IMR-90 (cell line): ENCODE data around the gene WDR81. TPM values are rescaled to one million over a fixed set of nuclear protein-coding genes. Genes with fewer than 3 reads are reported as not detected.
A peak's percentile ranks its signal among the peaks of the same experiment; 100 is the strongest.

Source experiments
- ATAC-seq: fragments of 200-7000 bp; cut with Tn5 transposase; 2 replicates; pipeline ENCODE4 v1.9.1; 2020; ENCODE audit warnings: low read depth, mild to moderate bottlenecking, moderate library complexity
- BruUV-seq: library from RNA; stranded (reverse); fragments of 400-500 nt; replicated peaks from 2 replicates; lab custom pipeline; 2021; lab: Mats Ljungman, UMichigan
- CTCF ChIA-PET: fragments of 300-600 bp; formaldehyde crosslinking; extraction: SDS; loops from one replicate; lab custom pipeline; 2021; ENCODE audit warnings: antibody characterized with exemption; lab: Yijun Ruan, JAX
- POLR2A ChIA-PET: fragments of 300-600 bp; sonication (Branson Sonifier 250); formaldehyde crosslinking; loops from one replicate; lab custom pipeline; 2022; ENCODE audit warnings: antibody characterized with exemption; ENCODE audit not compliant: unreplicated experiment; lab: Charles Lee
- DNase-seq: peaks from one replicate; pipeline ENCODE4 v3.0.0; 2013
- H2AFZ ChIP-seq: replicated peaks from 2 replicates; pipeline ENCODE3; 2013; ENCODE audit warnings: low read length, mild to moderate bottlenecking; ENCODE audit not compliant: poor library complexity
- H2AK5ac ChIP-seq: 2 replicates; pipeline ENCODE4 v1.6.1; 2013; ENCODE audit warnings: low read depth, low read length, inconsistent platforms
- H2AK9ac ChIP-seq: replicated peaks from 2 replicates; pipeline ENCODE3; 2013; ENCODE audit warnings: mild to moderate bottlenecking, low read depth, low read length, moderate library complexity; ENCODE audit not compliant: poor library complexity
- H2BK120ac ChIP-seq: 2 replicates; pipeline ENCODE4 v1.6.1; 2013; ENCODE audit warnings: low read depth, low read length, inconsistent platforms
- H2BK15ac ChIP-seq: 3 replicates; pipeline ENCODE4 v1.6.1; 2013; ENCODE audit warnings: low read depth, low read length, inconsistent platforms
- H2BK20ac ChIP-seq: 2 replicates; pipeline ENCODE4 v1.6.1; 2013; ENCODE audit warnings: low read depth, mild to moderate bottlenecking, inconsistent platforms, low read length, moderate library complexity
- H2BK5ac ChIP-seq: 2 replicates; pipeline ENCODE4 v1.6.1; 2013; ENCODE audit warnings: mild to moderate bottlenecking, low read depth, low read length, inconsistent platforms; ENCODE audit not compliant: poor library complexity, severe bottlenecking
- H3K14ac ChIP-seq: replicated peaks from 2 replicates; pipeline ENCODE4 v1.6.1; 2013; ENCODE audit warnings: low read depth, low read length, inconsistent platforms
- H3K18ac ChIP-seq: 2 replicates; pipeline ENCODE4 v1.6.1; 2013; ENCODE audit warnings: low read depth, low read length, control low read depth
- H3K23ac ChIP-seq: 2 replicates; pipeline ENCODE4 v1.6.1; 2013; ENCODE audit warnings: low read depth, low read length, inconsistent platforms
- H3K27ac ChIP-seq: 2 replicates; pipeline ENCODE4 v1.5.1; 2013; ENCODE audit warnings: mild to moderate bottlenecking, control low read depth, low read length; ENCODE audit not compliant: insufficient read depth
- H3K27me3 ChIP-seq: 2 replicates; pipeline ENCODE4 v1.6.1; 2013; ENCODE audit warnings: low read length; ENCODE audit not compliant: control insufficient read depth, insufficient read depth
- H3K36me3 ChIP-seq: 2 replicates; pipeline ENCODE4 v1.6.1; 2013; ENCODE audit warnings: low read length, mixed read lengths; ENCODE audit not compliant: control insufficient read depth, insufficient read depth
- H3K4ac ChIP-seq: 2 replicates; pipeline ENCODE4 v1.6.1; 2013; ENCODE audit warnings: low read depth, low read length, inconsistent platforms
- H3K4me1 ChIP-seq: 2 replicates; pipeline ENCODE4 v1.6.1; 2013; ENCODE audit warnings: low read length, mixed read lengths; ENCODE audit not compliant: control insufficient read depth, insufficient read depth
- H3K4me2 ChIP-seq: 2 replicates; pipeline ENCODE4 v1.6.1; 2013; ENCODE audit warnings: low read depth, mild to moderate bottlenecking, control low read depth, low read length, moderate library complexity
- H3K4me3 ChIP-seq: 2 replicates; pipeline ENCODE4 v1.5.1; 2013; ENCODE audit warnings: low read depth, mild to moderate bottlenecking, control low read depth, low read length, moderate library complexity; ENCODE audit not compliant: insufficient read depth
- H3K56ac ChIP-seq: 2 replicates; pipeline ENCODE4 v1.6.1; 2013; ENCODE audit warnings: low read length, inconsistent platforms; ENCODE audit not compliant: insufficient read depth; ENCODE audit errors: extremely low read depth
- H3K79me1 ChIP-seq, 2 experiments: 2 replicates each; pipeline ENCODE4 v1.6.1; 2013; ENCODE audit warnings: low read length in 2 of 2, inconsistent platforms in 1 of 2, low read depth in 1 of 2
- H3K9ac ChIP-seq: 2 replicates; pipeline ENCODE4 v1.6.1; 2013; ENCODE audit warnings: low read depth, low read length, control low read depth
- H3K9me1 ChIP-seq: 2 replicates; pipeline ENCODE4 v1.6.1; 2013; ENCODE audit warnings: low read length, inconsistent platforms; ENCODE audit not compliant: insufficient read depth
- H3K9me3 ChIP-seq: 2 replicates; pipeline ENCODE4 v1.6.1; 2013; ENCODE audit warnings: low read length; ENCODE audit not compliant: control insufficient read depth, insufficient read depth
- H4K20me1 ChIP-seq: 2 replicates; pipeline ENCODE4 v1.6.1; 2013; ENCODE audit warnings: low read length, inconsistent platforms; ENCODE audit not compliant: insufficient read depth
- H4K5ac ChIP-seq: 2 replicates; pipeline ENCODE4 v1.6.1; 2013; ENCODE audit warnings: mild to moderate bottlenecking, low read depth, low read length, control low read depth
- H4K8ac ChIP-seq, 2 experiments: 2 replicates each; pipeline ENCODE4 v1.6.1; 2013; ENCODE audit warnings: low read depth in 2 of 2, low read length in 2 of 2, control low read depth in 1 of 2, inconsistent platforms in 1 of 2
- H4K91ac ChIP-seq: 2 replicates; pipeline ENCODE4 v1.6.1; 2013; ENCODE audit warnings: low read depth, low read length, inconsistent platforms; ENCODE audit not compliant: insufficient read depth
- CHD1 ChIP-seq: IDR thresholded peaks from 2 replicates; pipeline ENCODE4 v1.6.1; 2012; ENCODE audit warnings: low read depth, low read length, improper control_type of control experiment
- CTCF ChIP-seq: conservative IDR thresholded peaks from 2 replicates; pipeline ENCODE4 v1.5.1; 2012; ENCODE audit warnings: mild to moderate bottlenecking, low read depth, low read length, improper control_type of control experiment
- MAFK ChIP-seq: IDR thresholded peaks from 2 replicates; pipeline ENCODE4 v1.6.1; 2012; ENCODE audit warnings: low read depth, low read length, improper control_type of control experiment
- MAZ ChIP-seq: IDR thresholded peaks from 2 replicates; pipeline ENCODE4 v1.6.1; 2012; ENCODE audit warnings: low read depth, mild to moderate bottlenecking, low read length, improper control_type of control experiment, moderate library complexity, borderline replicate concordance
- MXI1 ChIP-seq: IDR thresholded peaks from 2 replicates; pipeline ENCODE4 v1.6.1; 2012; ENCODE audit warnings: low read depth, mild to moderate bottlenecking, low read length, moderate library complexity, borderline replicate concordance
- NFE2L2 ChIP-seq: fragments of 150-350 bp; IDR thresholded peaks from 2 replicates; pipeline ENCODE4 v1.6.1; 2016; ENCODE audit warnings: low read depth, mild to moderate bottlenecking, low read length
- POLR2A ChIP-seq: IDR thresholded peaks from 2 replicates; pipeline ENCODE4 v1.6.1; 2012; ENCODE audit warnings: mild to moderate bottlenecking, low read depth, low read length
- SMC3 ChIP-seq: fragments of 150-350 bp; IDR thresholded peaks from 2 replicates; pipeline ENCODE4 v1.6.1; 2016; ENCODE audit warnings: low read depth, mild to moderate bottlenecking, antibody characterized with exemption, low read length, moderate library complexity
- whole genome bisulfite sequencing, 2 experiments: methylation state at CpG; one replicate each; pipeline versions ENCODE4 v1.1.5 to v1.1.7; 2013; ENCODE audit warnings: missing lambda C conversion rate in 2 of 2; ENCODE audit not compliant: insufficient read length in 1 of 2; ENCODE audit errors: extremely low coverage in 2 of 2; 5-methylcytosine and 5-hydroxymethylcytosine counted together
- dilution Hi-C: fragments of 300-500 bp; cut with HindIII; formaldehyde crosslinking; loops from one replicate; pipeline ENCODE4 v1.14.3; 2018; ENCODE audit warnings: low sequenced_read_pairs; ENCODE audit not compliant: unreplicated experiment
- in situ Hi-C: fragments of 300-500 bp; cut with MboI; formaldehyde crosslinking; loops from 3 replicates; pipeline ENCODE4 v1.14.3; 2019; ENCODE audit warnings: low sequenced_read_pairs, inconsistent platforms, mixed read lengths
- intact Hi-C: fragments of 100-400 bp; cut with micrococcal nuclease; formaldehyde crosslinking; loops from 2 replicates; pipeline ENCODE4 v1.10.0; 2022
- polyA plus RNA-seq, 3 experiments: library from polyadenylated mRNA; depleted of rRNA; stranded (reverse); fragments of >200 nt; gene quantifications; 2 replicates each; pipeline ENCODE4 v1.2.3, GENCODE V29; 2012; ENCODE audit warnings: low replicate concordance in 1 of 3
- total RNA-seq: library from RNA; depleted of rRNA; stranded (reverse); fragments of >200 nt; gene quantifications from 2 replicates; pipeline ENCODE4 v1.2.3, GENCODE V29; 2012

WDR81 gene
- total and polyA plus RNA-seq, 2 of the 4 experiments (the other 2 are of a cell fraction): 3.0 to 8.4 TPM

- ATAC-seq: no peak
- Histone ChIP-seq H3K9ac (no peak overlapping the region), H3K4me3 (no peak overlapping the region), H3K4ac (no peak overlapping the region), H3K4me1 (peaks cover 17% of the 10 kb centered on the region), H3K56ac (no peak overlapping the region), H3K9me3 (no peaks in the 10 kb centered on the region), H3K36me3 (peaks cover 8% of the 10 kb centered on the region; the same call in 1 of the 2 replicates), H2AK9ac (no peak overlapping the region), H4K20me1 (no peaks in the 10 kb centered on the region), H2BK20ac (no peak overlapping the region), H3K27me3 (no peaks in the 10 kb centered on the region), H3K79me1 (no peaks in the 10 kb centered on the region), H2AFZ (no peak overlapping the region), H2BK120ac (no peak overlapping the region), H4K8ac (no peak overlapping the region), H3K27ac (no peak overlapping the region), H2BK15ac (no peak overlapping the region), H4K91ac (no peak overlapping the region), H3K14ac (no peak overlapping the region), H3K18ac (no peak overlapping the region), H3K9me1 (peaks cover 7% of the 10 kb centered on the region), H2AK5ac (0 out of 2 replicates have a peak overlapping the region, but pooled peaks have one; percentile 33), H4K5ac (no peak overlapping the region), H3K4me2 (no peak overlapping the region), H3K23ac (no peak overlapping the region), H2BK5ac (no peak overlapping the region)
- CTCF ChIA-PET: no interaction called here
- no TSS peak for BruUV-seq
- dilution Hi-C loops (no loop called here), in situ Hi-C loops (no loop called here), intact Hi-C loops (no loop called here)
- no peak for TF ChIP-seq POLR2A
- no peak for TF ChIP-seq MAFK
- TF ChIP-seq SMC3: no peak
- no peak for TF ChIP-seq MXI1
- no peak for TF ChIP-seq MAZ
- no peak for TF ChIP-seq NFE2L2
- TF ChIP-seq CHD1: no peak
- 0 out of 2 replicates have a peak, but pooled peaks have one; percentile 2 for TF ChIP-seq CTCF
- POLR2A ChIA-PET: no interaction called here
- 95% methylated on average over 7 of the region's 12 CpGs; no CpG with 5 or more reads in 1 of the 2 experiments for WGBS, 2 experiments
- no peak for DNase-seq
These were observed 42.9 kb downstream of the WDR81 start for GRCh38 chr17:1767358-1767757.
